ENCODE measurements around the gene FOCAD.

DNA sequence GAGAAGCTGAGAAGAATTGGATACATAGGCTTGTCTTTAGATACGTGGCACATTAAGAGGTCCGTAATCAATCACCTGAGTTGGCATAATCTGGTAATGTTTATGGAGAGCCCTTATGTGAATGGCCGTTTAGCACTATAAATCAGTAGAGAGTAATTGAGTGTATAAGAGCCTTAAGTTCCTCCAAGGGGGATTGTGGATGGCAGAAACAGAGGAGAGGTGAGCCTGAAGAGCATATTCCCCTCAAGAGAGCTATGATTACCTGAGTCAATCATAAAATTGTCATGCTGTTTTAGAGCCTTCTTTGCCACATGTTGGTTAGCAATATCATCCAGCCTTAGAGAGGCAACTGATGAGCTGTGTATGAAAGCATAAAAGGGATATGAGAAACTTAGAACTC is 58.8 kb downstream of the FOCAD start:
- TF ChIP-seq, protein P1, sequence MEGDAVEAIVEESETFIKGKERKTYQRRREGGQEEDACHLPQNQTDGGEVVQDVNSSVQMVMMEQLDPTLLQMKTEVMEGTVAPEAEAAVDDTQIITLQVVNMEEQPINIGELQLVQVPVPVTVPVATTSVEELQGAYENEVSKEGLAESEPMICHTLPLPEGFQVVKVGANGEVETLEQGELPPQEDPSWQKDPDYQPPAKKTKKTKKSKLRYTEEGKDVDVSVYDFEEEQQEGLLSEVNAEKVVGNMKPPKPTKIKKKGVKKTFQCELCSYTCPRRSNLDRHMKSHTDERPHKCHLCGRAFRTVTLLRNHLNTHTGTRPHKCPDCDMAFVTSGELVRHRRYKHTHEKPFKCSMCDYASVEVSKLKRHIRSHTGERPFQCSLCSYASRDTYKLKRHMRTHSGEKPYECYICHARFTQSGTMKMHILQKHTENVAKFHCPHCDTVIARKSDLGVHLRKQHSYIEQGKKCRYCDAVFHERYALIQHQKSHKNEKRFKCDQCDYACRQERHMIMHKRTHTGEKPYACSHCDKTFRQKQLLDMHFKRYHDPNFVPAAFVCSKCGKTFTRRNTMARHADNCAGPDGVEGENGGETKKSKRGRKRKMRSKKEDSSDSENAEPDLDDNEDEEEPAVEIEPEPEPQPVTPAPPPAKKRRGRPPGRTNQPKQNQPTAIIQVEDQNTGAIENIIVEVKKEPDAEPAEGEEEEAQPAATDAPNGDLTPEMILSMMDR (IDR thresholded peaks at IDR 0.05) = no peak
- no peak for TF ChIP-seq POLR2A (IDR thresholded peaks at IDR 0.05; ENCODE audit: low read depth)
- no peak for TF ChIP-seq EP300 (IDR thresholded peaks at IDR 0.05)
- no peak for TF ChIP-seq POLR2AphosphoS5 (IDR thresholded peaks at IDR 0.05)

Data from esophagus muscularis mucosa (tissue), 4 donors.